CD4-positive, alpha-beta T cell treated with Interferon alpha-2 for 1 hour (primary cell): ENCODE results near the gene SCFD1.
"Not testable (repeated sequence)": the region's sequence is repeated elsewhere in the genome, so short reads cannot be mapped to it uniquely, and the experiment has no call there.

ENCODE experiments used
- DNase-seq, 2 donors: peaks; one replicate each; pipeline ENCODE4 v3.0.0-alpha.2; 2020 to 2022

Gene SCFD1, protein sequence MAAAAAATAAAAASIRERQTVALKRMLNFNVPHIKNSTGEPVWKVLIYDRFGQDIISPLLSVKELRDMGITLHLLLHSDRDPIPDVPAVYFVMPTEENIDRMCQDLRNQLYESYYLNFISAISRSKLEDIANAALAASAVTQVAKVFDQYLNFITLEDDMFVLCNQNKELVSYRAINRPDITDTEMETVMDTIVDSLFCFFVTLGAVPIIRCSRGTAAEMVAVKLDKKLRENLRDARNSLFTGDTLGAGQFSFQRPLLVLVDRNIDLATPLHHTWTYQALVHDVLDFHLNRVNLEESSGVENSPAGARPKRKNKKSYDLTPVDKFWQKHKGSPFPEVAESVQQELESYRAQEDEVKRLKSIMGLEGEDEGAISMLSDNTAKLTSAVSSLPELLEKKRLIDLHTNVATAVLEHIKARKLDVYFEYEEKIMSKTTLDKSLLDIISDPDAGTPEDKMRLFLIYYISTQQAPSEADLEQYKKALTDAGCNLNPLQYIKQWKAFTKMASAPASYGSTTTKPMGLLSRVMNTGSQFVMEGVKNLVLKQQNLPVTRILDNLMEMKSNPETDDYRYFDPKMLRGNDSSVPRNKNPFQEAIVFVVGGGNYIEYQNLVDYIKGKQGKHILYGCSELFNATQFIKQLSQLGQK

DNA sequence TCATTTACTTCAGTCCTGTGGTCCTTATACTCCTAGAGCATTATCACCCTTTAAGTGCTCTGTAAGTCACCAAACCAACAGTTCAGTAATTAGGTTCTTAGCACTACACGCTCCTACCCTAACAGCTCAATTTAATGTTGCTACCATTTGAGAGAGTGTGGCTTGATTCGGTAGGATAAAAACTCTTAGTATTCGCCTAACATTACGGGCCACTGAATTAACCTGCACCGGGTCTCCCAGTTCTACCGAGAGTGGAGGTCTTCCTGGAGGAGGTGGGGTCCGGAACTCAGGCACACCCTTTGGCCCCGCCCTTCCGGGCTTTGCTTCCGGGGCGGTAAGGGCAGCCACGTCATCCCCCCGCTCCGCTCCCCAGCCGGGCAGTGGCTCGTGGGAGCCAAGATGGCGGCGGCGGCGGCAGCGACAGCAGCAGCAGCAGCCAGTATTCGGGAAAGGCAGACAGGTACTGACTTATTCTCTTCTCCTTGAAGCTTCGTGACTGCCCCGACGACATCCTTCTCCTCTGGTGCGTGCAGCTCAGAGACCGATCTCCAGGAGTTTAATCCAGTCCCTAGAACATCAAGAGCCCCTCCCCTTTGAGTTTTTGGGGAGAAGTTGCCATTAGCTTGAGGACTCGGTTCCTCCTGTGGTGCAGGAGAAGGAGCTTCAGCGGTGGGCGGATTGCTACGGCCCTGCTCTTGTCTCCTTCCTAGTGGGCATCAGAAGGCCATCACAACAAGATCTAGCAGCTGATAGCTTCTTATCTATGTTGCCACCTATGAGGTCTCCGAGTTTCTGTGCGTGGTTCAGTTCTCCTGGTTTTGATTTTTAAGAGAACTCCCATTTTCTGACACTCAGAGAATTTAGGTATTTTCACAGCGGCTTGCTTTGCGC, at the start of gene SCFD1:
Gene SCFD1, plus strand, starts transcription at position 380 of the 891 bp plus-strand sequence. Its CDS starts 20 bp downstream, at position 400.
- peak; percentile 89 to 91 for DNase-seq

DNA sequence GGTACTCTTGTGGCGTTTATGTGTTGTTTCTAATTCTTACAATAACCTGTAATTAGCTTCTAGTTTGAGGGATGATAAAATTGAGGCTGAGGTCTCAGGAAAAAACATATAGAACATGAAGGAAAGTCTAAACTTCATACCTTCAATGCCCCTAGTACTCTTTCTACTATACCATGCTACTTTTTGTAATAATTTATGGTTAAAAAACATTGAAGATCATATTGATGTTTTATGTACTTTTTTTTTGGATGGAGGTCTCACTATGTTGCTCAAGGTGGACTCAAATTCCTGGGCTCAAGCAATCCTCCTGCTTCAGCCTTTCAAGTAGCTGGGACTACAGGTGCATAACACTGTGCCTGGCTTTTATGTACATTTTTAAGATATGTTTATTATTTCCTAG, 49.3 kb upstream of the SCFD1 start:
- no peak for DNase-seq

DNA sequence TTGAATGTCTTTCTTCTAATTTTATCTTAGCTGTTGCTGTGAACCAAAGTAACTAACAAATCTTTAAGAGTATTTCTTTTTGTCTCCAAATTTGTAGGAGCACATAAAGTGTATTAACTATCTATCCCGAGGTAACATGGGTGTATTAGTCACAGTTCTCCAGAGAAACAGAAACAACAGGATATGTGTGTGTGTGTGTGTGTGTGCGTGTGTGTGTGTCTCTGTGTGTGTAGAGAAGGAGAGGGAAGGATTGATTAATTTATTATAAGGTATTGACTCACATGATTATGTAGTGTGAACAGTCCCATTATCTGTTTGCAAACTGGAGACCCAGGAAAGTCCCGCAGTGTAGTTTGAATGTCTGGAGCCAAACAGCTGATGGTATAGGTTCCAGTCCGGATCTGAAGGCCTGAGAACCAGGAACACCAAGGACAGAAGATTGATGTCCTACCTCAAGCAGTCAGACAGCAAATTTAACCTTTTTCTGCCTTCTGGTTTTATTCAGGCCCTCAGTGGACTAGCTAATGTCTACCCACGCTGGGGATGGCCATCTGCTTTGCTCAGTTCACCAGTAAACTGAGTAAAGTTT, 48.8 kb upstream of the SCFD1 start:
- DNase-seq = no peak

DNA sequence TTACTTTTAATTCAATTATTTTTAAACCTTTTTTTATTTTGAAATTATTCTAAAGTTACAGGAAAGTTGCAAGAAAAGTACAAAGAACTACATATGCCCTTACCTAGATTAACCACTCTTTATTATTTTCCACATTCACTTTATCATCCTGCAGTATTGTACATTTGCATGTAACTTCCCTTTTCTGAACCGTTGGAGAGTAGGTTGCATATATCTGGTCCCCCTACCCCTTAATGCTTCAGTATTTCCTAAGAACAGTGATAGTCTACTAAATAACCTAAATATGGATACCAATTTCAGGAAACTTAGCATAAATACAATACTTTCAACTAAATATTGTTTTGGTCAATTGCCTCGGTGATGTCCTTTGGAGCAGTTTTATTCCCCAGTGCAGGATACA, 48.2 kb upstream of the SCFD1 start:
- no peak for DNase-seq

DNA sequence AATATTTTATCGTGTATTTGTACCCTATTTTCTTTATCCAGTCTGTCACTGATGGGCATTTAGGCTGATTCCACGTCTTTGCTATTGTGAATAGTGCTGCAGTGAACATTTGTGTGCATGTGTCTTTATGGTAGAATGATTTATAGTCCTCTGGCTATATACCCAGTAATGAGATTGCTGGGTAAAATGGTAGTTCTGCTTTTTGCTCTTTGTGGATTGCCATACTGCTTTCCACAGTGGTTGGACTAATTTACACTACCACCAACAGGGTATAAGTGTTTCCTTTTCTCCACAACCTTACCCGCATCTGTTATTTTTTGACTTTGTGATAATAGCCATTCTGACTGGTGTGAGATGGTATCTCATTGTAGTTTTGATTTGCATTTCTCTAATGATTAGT, 47.3 kb upstream of the SCFD1 start:
- not testable (repeated sequence) for DNase-seq

DNA sequence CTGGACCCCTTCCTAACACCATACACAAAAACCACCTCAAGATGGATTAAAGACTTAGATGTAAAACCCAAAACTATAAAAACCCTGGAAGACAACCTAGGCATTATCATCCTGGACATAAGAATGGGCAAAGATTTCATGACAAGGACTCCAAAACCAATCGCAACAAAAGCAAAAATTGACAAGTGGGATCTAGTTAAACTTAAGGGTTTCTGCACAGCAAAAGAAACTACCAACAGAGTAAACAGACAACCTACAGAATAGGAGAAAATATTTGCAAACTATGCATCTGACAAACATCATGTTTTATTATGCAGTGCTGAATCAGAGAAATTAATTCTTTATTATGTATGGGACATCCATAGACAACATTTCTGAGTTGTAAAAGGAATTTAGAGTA, 45.8 kb upstream of the SCFD1 start:
- DNase-seq = not testable (repeated sequence)

DNA sequence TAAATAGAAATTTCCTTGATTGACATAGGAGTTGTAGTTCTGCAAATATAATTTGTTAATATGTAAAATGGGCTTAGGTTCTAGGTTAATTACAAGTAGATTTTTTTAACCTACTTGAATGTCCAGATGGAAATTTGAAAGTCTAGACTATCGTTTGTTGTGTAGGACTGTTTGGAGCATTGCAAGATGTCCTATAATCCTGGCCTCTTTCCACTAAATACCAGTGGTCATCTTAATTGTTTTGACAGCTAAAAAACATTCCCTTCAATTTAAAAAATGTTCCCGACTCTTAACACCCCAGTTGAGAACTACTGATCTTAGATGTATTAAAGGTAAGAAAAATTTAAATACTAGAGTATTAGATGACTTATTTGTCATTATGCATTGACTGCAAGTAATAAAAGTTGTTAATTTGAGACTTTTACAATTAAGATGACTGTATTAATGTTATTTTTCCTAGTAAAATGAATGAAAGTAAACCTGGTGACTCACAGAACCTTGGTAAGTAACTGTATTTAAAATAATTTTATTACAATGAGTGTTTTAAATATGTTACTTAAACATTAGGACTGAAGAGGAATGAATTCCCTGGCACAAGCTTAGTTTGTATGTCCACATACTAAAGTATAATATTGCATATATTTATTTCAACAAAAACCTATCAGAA, 41.4 kb upstream of the SCFD1 start:
- DNase-seq = no peak

DNA sequence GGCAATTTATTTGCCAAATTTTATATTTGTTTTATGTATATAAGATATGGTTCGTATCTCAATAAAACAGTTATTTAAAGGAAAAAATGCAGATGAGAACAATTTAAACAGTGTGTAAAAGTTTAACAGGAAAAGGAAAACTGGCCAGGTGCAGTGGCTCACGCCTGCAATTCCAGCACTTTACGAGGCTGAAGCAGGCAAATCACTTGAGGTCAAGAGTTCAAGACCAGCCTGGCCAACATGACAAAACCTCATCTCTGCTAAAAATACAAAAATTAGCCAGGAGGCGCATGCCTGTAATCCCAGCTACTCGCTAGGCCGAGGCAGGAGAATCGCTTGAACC, 40.9 kb upstream of the SCFD1 start:
- no peak for DNase-seq

DNA sequence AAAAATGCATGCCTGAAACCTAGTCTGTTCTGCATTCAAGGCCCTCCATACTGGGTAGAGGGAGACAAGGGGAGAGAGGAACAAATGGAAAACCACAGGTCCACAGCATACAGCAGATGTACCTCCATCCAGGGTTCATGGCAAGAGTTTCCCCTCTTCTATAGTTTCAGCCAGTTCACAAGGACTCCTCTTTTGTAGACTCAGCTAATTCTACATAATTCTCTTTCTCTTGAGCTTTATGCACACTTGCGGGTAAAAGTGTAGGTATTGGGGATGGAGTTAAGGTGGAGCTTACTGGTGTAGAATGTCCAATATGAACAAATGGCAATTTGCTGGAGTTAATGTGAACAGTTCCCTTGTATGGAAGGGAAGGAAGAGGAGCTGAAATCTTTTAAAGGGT, 39.7 kb upstream of the SCFD1 start:
- no peak for DNase-seq

DNA sequence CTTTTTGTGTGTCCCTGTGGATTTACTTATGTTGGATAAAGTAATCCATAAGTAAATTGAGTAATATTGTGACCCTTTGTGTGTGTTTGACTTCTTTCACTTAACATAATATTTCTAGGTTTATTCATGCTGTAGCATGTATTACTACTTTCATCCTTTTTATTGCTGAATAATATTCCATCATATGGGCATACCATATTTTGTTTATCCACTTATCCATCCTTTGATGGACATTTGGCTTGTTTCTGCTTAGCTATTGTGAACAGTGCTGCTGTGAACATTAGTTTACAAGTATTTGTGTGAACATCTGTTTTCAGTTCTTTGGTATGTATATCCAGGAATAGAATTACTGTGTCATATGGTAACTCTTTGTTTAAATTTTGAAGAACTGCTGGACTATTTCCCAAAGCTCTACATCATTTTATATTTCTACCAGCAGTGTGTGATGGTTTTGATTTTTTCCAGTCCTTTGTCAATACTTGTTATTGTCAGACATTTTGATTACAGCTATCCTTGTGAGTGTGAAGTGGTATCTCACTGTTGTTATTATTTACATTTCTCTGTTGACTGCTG, 38.0 kb upstream of the SCFD1 start:
- no peak for DNase-seq

DNA sequence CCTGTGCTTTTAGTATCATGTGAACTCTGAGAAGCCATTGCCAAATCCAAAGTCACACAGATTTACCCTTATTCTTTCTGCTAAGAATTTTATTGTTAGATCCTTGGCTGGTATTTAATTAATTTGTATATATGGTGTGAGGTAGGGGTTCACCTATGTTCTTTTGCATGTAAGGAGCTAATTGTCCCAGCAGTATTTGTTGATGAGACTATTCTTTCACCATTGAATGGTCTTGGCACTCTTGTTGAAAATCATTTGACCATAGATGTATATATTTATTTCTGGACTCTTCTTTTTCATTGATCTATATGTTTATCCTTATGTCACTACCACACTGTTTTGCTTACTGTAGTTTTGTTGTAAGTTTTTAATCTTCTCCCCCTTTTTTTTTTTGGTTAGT, 36.9 kb upstream of the SCFD1 start:
- DNase-seq = no peak

DNA sequence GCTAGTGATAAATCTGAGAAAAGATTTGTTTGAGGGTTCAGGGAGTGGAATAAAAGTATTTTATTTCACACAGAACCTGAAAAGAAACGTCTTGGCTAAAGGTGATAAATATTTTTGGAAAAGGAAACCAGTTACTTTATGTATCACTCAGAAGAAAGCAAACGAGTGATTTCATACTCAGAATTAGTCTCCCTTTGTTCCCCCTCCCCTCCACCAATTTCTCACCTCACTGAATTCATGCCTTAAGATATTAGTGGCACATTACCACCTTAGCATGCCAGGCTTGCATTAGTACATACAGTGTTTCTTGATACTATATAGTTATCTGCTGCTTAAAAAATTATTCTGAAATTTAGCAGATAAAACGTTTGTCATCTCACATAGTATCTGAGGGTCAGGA, 35.0 kb upstream of the SCFD1 start:
- no peak for DNase-seq

DNA sequence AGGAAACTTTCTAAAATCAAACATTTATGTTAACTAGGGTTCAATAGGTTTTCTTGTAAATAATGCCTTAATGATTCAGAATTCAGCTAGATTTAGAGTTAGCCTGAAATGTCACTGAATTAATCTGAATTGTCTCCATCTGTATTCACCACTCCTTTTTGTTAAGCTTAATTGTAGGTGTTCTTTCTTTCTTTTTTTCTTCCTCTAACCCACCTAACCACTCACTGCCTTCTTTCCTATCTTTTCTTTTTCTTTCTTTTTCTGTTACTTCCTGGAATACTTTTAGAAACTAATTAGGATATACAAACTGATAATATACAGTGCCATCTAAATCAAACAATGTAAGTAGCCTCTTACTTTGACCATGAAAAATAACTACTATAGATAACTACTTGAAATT, 33.2 kb upstream of the SCFD1 start:
- DNase-seq = no peak

DNA sequence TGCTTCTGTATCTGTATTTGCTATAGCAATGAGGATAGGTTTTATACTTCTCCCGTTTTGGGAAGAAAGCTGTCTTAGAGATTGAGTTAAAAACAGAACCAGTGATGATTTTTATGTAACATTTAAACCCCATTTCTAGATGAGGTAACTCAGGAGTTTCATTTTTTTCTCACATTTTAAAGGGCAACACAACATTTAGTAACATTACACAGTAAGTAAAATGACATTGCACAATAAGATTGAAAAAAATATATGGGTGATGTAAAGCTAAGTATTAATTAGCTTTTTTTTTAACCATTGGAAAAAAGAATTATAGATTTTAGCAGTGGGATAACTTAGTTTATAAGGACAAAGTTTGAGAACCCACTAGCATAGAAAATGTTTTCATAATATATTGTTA, 25.2 kb upstream of the SCFD1 start:
- no peak for DNase-seq

DNA sequence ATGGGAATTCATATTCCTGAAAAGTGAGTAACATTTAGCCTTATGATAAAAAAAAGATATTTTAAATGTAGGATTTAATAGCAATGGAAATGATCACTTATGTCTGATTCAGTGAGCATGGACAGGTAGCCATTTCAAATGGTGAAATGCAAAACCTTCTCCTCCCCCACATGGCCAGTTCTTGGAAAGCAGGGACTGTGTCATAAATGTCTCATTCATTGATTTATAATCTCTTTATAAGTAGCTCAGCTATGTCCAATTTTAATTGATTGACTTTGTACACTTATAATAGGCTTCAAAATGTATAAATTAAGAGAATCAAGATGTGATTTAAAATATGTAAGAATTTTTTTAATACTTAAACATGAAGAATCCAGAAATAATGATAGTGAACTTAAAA, 24.6 kb upstream of the SCFD1 start:
- no peak for DNase-seq

DNA sequence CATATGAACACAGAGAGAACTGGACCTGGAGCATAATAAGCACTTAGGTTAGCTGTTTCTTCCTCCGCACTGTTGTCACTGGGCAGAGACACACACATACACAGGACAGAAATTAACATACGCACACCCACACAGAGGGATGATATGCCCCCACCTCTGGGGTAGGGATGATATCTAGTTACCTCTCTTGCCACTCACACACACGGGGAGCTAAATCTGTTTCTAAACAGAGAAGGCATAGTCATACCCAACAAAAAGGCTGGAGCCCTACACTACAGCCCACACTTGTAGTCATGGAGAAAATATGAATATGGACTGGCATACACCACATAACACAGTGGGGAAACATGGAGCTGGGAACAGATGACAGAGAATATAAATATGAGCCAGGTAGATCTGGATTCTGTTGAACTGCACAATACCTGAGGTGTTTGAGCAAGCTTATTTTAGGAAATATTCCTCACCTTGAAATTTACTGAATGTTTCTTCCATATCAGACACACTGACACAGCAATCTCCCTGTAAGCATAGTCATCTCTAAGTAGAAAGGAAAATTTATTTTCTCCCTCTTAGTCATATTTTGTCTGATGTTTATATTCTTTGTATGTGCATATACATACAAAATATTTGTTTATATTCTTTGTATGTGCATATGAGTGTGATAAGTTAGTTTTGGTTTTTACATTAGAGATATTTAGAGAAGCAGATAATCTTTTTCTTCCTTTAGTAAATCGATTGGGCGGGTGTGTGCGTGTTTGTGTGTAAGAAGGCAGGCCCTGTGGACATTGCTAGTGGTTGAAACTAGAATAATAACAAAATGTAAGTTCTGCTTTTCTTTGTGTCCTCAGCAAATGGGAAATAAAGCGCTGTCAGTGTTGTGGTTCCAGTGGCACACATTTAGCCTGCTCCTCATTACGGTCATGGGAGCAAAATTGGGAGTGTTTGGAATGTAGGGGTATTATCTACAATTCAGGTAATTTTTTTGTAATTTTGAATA, 20.9 kb upstream of the SCFD1 start:
- DNase-seq = no peak

DNA sequence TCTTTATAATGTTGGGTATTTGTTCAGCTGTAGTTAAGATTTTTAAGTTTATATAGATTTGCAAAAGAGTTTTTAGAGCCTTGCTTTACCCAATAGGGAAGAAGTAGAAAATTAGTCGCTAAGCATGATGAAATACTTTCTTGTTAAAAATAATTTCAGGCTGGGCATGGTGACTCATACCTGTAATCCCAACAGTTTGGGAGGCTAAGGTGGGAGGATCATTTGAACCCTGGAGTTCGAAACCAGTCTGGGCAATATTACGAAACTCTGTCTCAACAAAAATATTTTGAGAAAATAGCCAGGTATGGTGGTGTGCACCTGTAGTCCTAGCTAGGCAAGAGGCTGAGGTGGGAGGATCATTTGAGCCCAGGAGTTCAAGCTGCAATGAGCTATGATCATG, 18.7 kb upstream of the SCFD1 start:
- no peak for DNase-seq

DNA sequence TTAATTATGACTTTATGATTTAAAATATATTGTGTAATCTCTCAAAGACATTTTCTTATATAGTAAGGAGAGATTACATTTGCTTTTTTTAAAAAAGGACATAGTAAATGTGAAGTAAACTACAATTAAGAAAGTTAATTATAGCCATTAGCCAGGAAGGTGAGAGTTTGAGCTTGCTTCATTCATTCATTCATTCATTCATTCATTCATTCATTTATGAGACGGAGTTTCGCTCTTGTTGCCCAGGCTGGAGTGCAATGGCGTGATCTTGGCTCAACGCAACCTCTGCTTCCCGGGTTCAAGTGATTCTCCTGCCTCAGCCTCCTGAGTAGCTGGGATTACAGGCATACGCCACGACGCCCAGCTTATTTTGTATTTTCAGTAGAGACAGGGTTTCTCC, 17.4 kb upstream of the SCFD1 start:
- not testable (repeated sequence) for DNase-seq

DNA sequence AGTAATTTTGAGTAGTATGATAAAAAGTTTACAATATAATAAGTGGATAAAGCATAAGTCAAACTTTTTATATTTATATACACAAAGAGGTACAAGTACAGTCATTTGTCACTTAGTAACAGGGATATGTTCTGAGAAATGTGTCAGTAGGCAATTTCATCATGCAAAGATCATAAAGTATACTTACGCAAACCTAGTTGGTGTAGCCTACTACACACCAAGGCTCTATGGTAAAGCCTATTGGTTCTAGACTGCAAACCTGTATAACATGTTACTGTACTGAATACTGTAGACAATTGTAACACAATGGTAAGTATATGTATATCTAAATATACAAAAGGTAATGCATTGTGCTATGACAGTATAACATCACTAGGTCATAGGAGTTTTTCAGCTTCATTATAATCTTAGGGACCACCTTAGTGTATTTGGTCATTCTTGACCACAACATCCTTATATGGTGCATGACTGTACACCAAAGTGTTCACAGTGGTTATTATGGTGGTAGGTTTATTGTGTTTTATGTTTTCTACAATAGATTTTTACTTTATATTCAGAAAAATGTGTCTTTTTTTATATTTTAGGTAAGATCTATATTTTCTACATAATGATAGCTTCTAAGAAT, 14.9 kb upstream of the SCFD1 start:
- DNase-seq = no peak

DNA sequence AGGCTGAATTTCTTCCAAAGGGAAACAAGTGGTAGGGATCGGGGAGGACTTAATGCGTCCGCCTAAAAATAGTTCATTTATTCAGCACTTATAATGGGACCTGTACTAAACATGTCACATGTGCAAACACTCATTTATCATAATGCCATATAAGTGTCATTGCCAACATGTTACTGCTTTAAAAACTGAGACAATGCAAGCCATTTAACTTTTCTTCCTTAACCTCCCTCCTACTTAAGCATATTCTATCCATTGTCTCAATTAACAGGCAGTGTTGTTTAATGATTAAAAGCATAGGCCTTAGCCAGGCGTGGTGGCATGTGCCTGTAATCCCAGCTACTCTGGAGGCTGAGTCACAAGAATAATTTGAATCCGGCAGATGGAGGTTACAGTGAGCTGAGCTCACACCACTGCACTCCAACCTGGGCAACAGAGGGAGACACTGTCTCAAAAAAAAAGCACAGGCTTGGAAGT, 13.5 kb upstream of the SCFD1 start:
- no peak for DNase-seq
